ENCODE results near the gene SORL1.
A peak's percentile ranks its signal among the peaks of the same experiment; 100 is the strongest.

SORL1 gene

DNA sequence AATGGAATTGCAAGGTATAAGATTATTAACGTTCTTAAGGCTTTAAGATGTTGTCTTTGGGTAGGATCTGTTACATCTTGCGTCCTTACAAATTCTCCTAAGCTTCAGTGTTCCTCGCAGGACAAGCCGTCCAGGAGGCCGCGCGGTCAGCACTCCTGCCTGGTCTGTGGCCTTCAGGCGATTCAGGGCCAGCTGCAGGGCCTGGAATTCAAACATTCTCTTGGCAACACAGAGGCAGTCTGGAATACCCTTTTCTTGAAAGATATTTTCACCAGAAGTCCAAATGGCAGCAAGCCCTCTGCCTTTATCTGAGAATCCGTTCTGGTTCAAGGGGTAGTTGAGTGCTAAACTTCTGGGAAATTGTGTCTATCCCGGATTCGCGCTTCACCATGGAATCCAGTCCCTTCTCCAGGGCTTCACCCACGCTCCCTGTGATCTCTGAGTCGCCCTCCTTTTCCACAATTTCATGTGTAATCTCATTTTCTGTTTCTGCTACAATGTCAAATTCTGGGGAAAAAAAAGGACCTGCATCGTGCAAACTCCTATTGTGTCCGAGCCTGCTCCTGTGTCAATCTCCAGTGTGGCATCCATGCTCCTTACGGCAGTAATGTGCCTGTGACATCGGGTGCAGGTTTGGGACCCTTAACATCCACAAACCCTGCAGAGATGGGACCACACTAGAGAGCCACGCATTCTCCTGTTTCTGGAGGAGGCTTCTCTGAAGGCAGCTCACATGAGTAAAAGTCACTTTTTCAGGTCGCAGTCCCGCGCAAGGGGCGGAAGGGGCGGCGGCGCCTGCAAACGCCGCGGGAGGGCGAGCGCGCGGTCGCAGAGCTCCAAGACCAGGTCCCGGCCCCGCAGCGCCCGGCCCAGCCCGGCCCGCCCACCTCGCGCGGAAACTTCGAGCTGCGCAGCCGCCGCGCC is 25.4 kb upstream of the SORL1 start:
- peak; percentile 9 to 44 (median 28) for DNase-seq

DNA sequence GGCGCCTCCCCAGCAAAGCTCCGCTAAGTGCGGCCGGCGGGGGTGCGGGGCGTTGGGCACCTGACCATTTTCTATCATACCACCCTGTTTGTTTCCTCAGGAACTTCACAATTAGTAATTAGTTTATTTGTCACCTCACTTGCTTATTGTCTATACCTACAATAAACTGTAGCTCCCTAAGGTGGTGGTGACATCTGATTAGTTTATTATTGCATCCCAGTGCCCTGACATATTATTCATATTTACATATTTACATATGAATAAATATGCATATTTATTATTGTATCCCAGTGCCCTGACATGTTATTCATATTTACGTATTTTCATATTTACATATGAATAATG is 24.7 kb upstream of the SORL1 start:
- no peak for DNase-seq

DNA sequence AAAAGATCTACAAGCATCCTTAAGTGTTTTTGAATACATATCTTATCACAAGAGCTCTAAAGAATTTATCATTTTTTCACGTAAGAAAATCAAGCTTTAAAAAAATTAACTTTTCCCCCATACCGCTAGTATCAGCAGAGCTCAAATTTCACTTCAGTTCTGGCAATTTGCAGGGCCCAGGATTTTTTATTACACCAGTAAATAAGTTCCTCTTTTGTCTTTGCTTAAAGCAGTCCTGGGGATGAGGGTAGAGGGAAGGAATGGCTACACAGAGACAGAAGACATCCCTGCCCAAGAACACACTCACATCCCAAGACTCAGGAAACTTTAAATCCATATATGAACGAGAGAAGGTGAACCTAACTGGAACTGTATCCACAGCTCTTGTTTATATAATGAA is 22.6 kb upstream of the SORL1 start:
- DNase-seq: no peak

DNA sequence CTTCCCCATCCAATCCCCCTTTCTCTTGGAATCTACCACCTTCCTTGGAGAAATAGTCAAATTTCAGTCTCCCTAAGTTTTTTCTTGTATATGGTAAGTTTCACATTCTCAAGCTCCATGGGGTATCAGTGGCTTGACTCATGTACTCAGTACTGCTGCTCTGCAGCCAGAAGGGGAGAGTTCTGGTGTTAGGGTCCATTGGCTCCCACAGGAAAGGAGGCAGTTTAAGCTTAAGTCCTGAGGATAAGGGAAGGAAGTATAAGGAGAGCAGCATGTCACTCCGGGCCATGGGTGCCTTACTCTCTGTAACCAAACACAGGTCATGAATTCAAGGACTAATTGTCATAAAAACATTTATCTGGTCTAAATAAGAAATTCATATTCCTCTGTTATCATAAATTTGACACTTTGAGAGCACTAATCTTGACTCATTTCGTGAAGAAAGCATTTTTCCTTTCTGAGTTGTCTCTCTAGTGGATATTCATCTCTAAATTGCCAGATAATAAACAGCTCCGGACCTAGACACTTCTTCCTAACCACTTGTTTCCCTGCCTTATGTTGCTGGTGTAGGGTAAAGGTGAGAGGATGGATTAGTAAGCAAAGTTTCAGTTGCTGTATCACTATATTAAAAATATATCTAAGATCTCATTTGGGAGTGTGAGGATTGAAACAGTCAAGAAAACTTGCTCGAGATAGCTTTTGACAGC is 20.1 kb upstream of the SORL1 start:
- DNase-seq: no peak

DNA sequence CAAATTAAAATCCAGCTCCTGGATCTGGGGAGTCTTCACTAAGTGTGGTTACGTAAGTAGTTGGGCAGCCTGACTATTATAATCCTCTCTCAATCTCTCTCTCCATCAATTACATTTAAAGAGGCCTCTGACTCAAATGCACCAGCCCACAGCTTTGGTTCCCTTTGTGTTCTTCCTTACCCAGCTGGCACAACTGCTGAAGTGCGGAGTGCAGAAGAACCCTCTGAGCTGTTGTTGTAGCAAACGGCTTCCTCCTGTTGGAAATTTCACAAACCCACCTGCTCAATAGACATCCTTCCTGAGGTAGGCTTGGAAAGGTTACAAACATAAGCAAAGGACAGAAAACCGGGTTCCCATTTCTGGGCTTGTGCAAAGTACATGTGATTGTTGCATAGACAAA is 17.0 kb upstream of the SORL1 start:
- no peak for DNase-seq

DNA sequence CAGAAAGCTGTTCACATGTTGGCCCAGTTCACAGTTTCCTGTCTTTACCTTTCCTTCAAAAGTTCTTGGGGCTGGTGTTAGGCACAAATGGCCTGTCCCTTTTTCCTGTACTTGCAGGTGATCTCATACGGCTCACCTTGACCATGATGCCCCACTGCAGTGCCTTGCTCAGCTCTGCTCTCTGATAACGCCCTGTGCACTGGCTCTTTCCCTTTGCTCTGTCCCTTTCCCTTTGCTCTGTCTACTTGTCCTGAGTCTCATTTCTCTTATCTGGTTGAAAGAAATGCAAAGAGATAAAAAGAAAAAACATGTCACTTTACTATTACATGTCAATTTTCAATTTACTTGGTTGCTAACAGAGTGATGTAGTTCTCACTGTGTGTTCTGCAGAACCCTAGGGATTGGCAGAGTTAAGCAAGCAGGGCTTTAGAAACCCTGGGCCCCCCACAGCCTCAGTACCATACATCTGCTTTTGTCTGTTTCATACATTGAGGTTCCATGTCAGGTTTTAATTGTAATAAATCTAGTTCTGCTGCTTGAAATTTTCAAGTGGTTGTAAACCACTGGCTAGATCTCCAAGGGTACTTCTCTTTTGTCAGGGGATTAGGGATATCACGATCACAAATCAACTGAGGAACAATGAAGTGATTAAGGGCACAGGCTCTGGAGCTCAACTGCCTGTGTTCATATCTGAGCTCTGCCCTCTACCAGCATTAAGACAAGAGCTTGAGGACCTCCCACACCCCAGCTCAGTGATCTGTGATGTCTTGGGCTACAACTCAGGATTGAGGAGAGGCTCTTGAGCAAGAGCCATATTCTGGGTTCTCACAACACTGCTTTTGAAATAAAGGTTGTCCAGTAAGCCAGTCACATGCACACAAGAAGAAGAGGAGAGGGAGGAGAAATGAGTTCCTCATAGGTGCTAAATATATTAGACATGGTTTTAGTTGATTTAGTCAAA is 16.3 kb upstream of the SORL1 start:
- DNase-seq: no peak

DNA sequence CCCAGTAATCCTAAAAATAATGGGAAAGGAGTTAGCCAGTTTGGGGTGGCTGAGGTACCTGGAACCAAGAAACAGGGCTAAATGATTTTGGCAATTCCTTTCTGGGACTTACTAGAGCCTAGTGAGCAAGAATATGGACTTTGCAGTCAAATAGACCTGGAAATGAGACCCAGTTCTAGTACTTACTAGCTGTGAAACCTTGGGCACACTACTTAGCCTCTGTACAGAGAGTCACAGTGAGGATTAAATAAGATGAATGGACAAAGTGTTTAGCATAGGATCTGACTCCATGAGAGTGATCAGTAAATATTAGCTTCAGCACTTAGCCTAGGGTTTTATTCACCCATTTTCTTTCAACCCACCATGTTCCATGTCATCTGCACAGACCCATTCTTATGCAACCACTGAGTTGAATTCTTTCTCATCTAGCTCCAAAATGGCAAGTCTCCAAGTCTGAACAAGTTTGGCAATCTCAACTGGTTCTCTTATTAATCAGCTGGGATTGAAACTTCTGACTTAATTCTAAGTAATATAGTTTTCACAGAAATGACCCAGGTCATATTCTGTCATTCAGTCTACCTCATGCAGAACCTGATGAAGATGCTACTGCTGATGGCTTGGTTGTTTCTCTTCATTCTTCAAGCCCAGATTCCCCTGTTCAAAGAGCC is 15.0 kb upstream of the SORL1 start:
- DNase-seq: no peak

DNA sequence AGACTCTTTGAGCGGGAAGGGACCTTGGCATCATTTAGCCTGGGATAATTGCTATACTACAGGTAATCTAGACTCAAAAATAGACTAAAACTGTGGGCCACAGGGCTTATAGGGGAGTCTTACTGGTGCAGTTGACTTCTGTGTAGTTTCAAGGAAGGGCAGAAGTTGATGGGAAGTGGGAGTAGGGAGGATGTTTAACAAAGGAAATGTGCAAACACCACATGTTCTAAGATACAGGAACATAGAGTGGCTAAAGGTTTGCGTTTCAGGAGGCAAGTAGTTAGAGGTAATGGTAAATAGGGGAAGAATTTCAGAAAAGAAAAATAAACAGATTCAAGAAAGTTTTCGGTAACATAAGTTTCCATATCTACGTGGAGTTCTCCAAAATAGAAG is 14.4 kb upstream of the SORL1 start:
- DNase-seq: no peak

DNA sequence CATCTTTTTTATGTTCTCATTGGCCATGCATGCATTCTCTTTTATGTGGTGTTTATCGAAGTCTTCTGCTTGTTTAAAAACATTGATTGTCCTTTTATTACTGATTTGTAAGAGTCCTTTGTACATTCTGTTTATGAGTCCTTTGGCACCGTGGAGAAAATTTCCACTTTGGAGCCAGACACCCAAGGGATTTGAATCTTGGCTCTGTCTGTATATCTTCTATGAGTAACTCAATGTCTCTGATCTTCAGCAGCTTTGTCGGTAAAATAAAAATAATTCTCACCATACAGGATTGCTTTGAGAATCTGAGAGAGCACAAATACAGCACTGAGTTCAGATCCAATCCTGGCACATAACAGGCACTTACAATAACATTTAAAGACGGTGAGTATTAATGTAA is 12.8 kb upstream of the SORL1 start:
- DNase-seq: no peak

DNA sequence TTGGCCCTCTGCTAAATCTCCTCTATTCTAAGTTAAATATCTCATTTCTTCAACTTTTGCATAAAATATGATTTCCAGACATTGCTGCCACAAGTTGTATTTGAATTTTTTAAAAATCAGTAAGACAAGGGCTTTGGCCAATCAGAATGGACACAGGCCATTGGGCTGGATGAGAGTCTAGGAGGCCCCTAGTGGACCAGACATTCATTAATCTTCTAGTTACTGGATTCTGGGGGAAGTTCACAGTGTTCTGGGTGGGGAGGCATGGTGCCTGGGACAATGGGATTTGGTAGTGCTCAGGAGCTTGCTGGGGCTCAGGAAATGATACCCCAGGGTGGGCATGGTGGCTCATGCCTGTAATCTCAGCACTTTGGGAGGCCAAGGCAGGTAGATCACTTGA is 12.4 kb upstream of the SORL1 start:
- DNase-seq: no peak

DNA sequence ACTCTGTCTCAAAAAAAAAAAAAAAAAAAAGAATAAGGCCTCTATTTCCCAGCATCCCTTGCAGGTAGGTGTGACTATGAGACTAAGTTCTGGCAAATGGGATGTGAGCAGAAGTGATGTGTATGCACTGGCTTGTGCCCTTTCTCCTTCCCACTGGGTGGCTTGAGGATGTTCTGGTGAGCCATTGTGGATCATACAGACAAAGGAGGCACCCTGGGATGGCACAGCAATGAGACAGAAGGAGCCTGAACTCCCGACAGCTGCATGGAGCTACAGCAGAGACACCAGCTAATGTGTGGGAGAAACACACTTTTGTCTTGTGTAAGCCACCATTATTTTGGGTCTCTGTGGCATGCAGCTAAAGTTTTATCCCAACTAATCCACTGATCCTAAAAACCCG is 10.6 kb upstream of the SORL1 start:
- no peak for DNase-seq

DNA sequence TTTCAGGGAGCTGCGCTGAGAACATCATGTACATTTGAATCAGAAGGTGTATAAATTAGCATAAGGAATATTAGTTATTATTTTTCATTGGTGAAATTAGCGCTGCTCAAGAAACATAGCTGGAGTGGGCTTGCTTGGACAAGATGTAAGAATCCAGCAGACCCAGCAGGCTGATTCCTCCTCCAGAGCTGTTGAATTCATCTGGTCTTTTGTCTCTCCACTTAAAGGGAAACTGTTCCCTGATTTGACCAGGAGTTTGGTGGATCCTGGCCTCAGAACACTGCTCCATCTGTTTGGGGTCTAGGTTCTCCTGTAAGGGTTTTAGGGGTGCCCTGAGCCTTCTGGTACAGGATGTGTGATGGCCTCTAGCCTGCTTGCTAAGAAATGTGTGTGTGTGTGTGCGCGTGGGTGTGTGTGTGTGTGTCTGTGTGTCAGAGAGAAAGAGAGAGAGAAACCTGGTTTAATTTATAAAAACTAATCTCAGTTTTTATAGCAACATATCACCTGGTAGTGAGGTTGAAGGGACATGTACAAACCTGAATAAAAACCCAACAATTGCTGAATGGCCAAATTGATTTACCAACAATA is 8.3 kb upstream of the SORL1 start:
- DNase-seq: no peak

DNA sequence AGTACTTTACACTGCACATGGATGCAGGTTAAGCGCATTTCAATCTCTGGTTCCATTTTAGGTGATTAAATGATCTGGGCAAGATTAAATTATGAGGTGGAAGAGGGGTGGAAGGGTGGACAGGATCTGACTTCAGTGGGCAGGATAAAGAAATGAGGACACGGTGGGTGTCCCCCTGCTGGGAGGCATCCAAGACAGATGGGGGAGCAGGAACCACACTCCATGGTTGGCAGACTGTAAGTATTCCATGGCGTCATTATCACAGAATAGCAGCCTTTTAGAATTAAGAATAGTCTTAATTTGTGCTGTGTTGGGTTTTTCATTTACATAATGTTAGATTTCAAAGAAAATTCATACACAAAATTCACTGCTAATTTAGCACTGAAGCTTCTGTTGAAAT is 7.6 kb upstream of the SORL1 start:
- DNase-seq: no peak

DNA sequence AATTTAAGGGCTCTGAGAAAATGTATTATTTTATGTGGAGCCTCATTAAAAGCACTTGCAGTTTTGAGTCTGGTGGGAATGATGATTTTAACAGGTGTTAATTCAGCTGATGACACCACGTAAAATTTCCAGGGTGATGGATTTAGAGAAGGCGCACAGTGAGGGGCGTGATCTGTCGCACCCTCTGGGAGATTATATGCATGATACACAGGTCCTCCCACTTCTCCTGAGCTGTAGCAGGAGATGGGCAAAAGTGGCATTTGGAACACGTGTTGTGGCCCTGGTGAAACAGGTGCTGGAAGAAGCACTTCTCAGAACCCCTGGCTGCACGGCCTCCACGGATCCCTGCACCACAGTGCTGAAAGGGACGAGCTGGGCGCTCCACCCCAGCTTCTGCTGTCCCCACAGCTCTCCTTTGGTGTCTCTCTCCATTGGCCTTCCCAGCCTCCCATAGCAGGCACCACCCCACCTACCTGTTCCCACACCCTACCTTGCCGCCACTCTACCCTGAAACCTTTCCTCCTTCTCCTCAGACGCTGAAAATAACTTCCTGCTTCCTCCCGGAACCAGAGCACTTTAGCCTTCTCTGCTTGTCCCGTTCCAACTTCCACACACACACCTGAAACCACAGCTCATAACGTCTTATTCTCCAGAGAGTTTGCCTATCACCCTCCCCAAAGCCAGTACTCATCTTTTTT is 6.9 kb upstream of the SORL1 start:
- DNase-seq: no peak

DNA sequence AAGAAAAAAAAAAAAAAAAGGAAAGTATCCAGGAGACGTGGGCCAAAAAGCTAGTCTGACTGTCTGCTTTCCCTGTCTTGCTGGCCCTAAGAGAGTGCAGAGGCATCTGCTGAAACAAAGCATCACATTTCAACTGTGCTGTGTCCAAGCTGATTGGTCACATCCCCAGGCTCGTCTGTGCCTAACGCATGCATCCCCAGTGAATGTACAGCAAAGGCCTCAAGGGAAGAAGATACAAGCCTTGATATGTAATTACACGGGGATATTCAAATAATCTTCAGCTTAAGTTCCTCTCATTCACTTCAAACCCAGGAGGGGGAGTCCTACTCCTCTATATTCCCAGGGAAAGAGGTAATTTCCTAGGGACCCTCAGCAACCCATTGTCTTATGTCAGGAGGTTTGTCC is 5.4 kb upstream of the SORL1 start:
- DNase-seq: no peak

DNA sequence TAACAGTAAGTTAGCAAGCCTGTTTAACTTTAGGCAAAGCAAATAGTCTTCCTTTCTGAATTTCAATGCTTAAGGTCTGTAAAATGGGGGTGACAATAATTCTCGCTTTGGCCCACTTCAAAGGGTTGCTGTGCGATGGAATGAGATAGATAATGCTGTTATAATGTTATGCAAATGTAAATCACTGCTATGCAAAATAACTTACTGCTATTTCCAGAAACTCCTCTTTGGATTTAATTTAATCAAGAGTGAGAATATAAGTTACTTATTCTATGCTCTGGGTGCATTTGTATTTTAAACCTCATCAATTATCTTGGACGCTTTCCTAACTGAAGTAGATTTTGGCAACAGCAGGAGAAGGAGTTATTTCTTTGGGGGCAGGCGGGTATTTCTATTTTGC is 4.1 kb upstream of the SORL1 start:
- DNase-seq: no peak

DNA sequence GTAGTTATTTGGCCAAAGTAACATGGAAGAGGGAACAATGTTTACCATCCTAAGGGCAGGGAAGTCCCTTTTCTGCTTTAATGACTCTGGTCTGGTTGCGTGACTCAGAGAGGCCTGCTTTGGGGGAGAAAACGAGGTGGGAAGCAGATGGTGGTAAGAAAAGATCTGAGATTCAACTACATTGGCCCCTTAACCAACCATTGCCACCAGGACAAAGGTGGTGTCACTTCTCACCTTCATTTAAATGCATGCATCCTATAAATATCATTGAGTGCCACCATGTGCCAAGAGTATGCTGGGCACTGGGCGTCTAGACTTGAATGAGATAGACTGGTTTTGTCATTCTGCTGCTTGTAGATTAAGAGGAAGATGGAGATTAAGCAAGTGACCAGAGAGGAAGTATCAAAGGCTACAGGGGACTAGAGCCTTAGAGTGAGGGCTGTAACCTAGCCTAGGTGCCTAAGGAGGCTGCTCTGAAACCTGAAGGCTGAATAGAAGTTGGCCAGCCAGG is 3.6 kb upstream of the SORL1 start:
- peak in 1 of 6 experiments; percentile 29 for DNase-seq

DNA sequence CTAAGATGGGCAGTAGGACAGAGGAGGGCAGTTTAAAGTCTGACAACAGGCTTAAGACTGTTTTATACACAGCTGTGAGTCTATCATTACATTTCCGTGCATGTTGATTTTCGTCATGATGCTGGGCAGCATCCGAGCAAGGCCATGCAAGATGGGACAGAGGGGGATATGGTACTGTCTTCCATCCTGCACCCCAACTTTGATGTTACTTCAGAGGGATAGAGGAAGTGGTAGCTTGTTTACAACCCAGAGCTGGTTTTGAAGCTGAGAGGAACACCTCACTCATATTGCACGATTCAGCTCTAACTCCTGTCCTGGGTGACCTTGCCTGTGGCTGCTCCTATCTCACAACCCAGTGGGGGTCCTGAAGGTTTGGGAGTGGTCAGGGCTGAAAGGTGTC is 3.0 kb upstream of the SORL1 start:
- peak in 4 of 6 experiments; percentile 22 to 80 (median 70) for DNase-seq

DNA sequence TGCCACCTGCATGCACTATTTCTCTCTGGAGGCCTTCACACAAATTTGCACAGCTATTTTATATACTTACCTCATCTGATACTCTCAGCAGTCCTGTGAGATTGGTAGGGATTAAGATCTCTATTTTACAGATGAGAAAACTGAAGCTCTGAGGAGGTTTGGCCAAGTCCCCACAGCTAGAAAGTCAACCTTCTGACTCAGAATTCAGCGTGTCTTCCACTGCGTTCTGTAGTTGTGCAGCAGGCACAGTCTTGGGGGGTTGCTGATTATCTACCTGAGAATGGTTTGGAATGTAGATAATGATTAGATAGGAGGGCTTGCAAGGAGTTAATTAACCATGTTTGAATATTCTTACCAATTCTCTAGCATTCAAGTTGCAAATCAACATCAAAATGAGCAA is 2.5 kb upstream of the SORL1 start:
- DNase-seq: no peak

DNA sequence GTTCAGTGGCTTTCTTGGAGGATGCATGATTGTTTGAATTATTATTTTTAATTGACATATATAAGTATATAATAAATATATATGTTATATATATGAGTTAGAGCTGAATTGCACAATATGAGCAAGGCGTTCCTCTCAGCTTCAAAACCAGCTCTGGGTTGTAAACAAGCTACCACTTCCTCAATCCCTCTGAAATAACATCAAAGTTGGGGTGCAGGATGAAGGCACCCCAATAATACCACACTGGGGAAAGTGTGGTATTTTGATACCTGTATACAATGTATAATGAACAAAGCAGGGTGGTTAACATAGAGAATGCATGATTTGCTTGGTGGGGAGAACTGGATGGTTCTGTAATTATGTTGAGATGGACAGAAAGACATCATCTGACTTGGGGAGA is 1.7 kb upstream of the SORL1 start:
- DNase-seq: peak in 3 of 6 experiments; percentile 13 to 30 (median 27)
